ENCODE data around the gene DPRX.
"Not testable (repeated sequence)": the region's sequence is repeated elsewhere in the genome, so short reads cannot be mapped to it uniquely, and the experiment has no call there.

Gene DPRX

DNA sequence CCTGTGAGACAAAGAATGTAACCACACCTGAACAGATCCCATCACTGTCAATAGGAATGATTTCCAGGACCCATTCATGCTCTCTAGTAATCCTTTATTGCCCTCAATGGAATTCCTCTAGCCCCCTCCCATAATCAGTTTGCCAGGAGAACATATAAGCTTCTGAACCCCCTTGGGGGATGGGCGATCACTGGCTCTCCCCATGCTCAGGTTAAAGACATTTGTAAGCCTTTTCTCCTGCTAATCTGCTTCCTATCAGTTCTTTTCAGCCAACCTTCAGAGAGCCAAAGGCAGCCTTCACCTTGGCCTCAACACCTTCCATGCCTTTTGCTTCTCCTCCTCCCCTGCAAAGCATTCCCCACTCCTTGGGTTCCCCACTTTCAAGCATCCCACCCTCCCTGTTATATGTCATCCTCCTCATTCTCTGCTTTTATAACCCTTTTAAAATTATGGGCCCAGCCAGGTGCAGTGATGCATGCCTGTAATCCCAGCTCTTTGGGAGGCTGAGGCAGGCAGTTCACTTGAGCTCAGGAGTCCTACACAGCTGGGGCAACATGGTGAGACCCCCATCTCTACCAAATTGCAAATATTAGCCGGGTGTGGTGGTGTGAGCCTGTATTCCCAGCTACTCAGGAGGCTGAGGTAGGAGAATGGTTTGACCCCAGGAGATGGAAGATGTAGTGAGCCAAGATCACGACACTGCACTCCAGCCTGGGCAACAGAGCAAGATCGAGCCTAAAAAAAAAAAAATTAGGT lies 12.4 kb downstream of the DPRX start:
- intact Hi-C loops (cut with DNase I), result no loop called here
- DNase-seq, result no peak

GRCh38 chr19:53646144-53646543 lies 14.3 kb downstream of the DPRX start:
- intact Hi-C loops (cut with DNase I), result no loop called here
- DNase-seq, result no peak

- peak in 1 of 10 donors; percentile 39 for DNase-seq
- intact Hi-C loops (cut with DNase I), result no loop called here
Measured at GRCh38 chr19:53647350-53647749, 15.6 kb downstream of the DPRX start.

GRCh38 chr19:53647792-53648191 lies 16.0 kb downstream of the DPRX start:
- intact Hi-C loops (cut with DNase I), result no loop called here
- DNase-seq, result no peak

DNA sequence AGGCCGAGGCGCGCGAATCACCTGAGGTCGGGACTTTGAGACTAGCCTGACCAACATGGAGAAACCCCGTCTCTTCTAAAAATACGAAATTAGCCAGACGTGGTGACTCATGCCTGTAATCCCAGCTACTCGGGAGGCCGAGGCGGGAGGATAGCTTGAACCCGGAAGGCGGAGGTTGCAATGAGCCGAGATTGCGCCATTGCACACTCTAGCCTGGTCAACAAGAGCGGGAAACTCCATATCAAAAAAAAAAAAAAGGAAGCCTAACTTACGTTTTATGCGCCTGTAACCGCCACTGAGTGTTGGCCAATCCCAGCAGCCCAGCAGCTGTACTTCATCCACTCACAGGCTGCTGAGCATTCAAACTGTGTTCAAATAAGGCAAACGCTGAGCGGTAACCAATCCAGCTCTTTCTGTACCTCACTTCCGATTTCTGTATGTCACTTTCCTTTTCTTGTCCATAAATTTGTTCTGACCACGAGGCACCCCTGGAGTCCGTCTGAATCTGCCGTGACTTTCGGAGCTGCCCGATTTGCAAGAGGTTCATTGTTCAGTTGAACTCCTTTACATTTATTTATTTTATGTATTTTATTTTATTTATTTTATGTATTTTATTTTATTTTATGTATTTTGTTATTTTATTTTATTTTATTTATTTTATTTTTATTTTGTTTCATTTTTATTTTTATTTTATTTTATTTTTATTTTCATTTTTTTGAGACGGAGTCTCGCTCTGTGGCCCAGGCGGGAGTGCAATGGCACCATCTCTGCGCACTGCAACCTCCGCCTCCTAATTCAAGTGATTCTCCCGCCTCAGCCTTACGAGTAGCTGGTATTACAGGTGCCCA lies 18.2 kb downstream of the DPRX start:
- DNase-seq, result peak in 1 of 10 donors; percentile 46
- intact Hi-C loops (cut with DNase I), result no loop called here

GRCh38 chr19:53652476-53652875 lies 20.7 kb downstream of the DPRX start:
- intact Hi-C loops (cut with DNase I), result no loop called here
- DNase-seq, result no peak

DNA sequence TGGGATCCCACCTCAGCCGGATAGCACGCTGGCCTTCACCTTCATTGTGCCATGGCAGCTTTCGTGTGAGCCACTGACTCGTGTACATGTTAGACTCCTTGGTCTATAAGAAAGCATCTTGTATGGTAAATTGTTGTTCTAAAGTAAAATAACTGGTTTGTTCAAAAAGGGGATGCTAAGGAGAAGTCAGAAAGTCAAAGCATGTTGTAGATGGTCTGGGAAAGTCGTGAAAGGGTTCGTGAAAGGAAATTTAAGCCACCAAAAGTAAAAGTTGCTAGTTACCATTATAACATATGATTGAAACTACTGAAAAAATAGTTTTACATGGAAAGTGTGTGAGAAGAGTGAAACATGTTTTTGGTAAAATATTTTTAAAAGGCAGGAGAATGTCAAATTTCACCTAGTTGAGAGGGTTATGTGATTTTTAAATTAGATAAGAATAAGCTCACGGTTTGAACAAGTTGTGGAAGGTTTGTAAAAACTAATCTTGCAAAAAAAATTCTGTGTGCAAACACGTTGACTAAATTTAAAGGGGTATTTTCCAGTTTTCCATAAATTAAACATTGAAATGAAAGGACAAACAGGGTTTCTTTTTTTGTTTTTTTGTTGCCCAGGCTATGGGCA lies 23.4 kb downstream of the DPRX start:
- DNase-seq, result peak in 1 of 10 donors; percentile 8
- intact Hi-C loops (cut with DNase I), result no loop called here

DNA sequence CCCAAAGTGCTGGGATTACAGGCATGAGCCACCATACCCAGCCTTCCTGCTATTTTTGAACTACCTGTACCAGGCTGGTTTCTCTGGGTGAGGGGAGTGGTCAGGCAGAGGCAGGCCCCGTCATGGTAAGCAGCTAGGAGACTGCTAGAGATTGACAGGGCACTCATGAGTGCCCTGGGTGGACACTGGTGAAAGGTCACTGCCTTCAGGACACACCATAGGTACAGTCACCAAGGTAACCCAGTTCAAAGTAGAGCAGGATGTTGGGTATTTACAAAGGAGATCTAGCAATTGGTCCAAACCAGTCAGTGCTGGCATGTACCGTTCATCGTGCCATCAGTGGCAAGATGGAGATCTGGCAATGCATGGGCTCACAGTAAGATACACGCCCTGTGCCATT lies 25.5 kb downstream of the DPRX start:
- DNase-seq, result no peak
- intact Hi-C loops (cut with DNase I), result no loop called here

DNA sequence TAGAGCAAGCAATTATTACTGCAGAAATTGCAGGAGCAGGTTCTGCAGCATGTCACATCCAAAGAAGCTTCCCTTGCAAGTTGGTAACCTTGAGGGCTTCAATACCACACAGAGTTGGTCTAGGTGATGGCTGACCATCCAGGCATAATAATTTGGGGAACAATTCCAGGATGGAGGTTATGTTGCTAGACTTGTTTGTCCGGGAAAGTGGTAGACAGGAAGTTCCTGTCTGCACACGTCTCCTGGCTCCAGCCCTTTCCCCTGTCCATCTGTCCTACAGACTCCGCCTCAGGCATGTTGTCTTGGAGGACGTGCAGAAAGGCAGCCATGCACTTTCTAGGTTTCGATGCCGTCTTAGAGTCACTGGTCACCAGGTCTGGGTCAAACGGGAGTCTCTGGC lies 26.0 kb downstream of the DPRX start:
- no peak for DNase-seq
- intact Hi-C loops (cut with DNase I), result no loop called here

DNA sequence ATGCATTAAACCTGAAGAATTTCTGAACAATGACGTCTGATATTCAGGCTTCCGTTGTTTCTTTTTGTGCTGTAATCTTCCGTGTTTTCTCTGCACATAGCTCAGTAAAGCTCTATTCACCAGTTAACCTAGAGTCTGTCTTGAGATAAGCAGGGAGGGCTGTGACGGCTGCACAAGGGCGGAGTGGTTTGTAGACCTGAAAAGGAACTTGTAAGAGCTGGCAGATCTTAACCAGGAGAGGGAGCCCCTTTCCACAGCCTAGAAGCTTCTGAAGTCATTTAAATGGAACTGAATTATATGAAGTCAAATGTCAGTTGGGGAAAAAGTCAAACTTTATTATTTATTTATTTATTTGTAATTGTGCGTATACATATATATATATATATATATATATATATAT lies 27.5 kb downstream of the DPRX start:
- intact Hi-C loops (cut with DNase I), result no loop called here
- peak in 7 of 10 donors; percentile 9 to 86 (median 32) for DNase-seq

DNA sequence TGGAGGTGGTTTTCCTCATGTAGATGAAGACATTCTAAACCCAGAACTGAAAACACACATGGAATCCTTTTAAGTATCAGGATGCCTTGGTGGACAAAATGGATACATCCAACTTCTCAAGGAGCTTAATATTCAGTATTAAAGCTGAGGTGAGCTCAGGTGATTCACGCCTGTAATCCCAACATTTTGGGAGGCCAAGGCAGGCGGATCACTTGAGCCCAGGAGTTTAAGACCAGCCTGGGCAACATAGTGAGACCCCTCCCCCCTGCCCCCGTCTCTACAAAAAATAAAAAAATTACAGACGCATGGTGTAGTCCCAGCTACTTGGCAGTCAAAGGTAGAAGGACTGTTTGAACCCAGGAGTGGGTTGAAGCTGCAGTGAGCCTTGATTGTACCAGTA lies 28.8 kb downstream of the DPRX start:
- DNase-seq, result peak in 2 of 10 donors; percentile 6 to 10
- intact Hi-C loops (cut with DNase I), result loop anchor here (2.0 kb wide), 1 partner anchor 86 kb away; no protein-coding TSS in a partner anchor

GRCh38 chr19:53662209-53662608 lies 30.4 kb downstream of the DPRX start:
- intact Hi-C loops (cut with DNase I), result no loop called here

DNA sequence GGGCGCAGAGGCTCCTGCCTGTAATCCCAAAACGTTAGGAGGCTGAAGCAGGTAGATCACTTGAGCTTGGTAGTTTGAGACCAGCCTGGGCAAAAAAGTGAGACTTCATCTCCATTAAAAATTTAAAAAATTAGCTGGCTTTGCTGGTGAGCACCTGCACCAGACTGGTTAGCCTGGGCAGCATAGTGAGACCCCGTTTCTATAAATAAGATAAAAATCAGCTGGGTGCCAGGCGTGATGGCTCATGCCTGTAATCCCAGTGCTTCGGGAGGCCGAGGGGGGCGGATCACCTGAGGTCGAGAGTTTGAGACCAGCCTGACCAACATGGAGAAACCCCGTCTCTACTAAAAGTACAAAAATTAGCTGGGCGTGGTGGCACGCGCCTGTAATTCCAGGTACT lies 32.4 kb downstream of the DPRX start:
- intact Hi-C loops (cut with DNase I), result no loop called here
- peak in 2 of 10 donors; percentile 17 to 25 for DNase-seq

More at GRCh38 chr19:53662209-53662608, 30.4 kb downstream of the DPRX start:
- peak in 2 of 10 donors; percentile 1 to 2 for DNase-seq

DNA sequence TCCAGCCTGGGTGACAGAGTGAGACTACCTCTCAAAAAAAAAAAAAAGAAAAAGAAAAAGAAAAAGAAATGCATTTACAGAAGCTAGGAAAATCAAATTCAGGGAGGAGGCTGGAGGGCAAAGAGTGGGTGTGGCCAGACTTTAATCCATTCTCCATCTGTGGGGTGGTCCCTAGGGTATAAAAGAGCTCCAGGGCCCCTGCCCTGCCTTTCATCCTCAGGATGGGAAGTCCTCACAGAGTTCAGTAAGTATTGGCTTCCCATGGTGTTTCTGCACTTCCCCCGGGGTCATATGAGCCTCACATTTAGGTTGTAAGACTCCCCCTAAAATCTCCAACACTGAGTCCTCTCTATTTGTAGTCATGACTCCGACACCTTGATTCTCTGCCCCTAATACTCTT lies 33.0 kb downstream of the DPRX start:
- intact Hi-C loops (cut with DNase I), result no loop called here
- peak in 2 of 10 donors; percentile 15 to 25 for DNase-seq

DNA sequence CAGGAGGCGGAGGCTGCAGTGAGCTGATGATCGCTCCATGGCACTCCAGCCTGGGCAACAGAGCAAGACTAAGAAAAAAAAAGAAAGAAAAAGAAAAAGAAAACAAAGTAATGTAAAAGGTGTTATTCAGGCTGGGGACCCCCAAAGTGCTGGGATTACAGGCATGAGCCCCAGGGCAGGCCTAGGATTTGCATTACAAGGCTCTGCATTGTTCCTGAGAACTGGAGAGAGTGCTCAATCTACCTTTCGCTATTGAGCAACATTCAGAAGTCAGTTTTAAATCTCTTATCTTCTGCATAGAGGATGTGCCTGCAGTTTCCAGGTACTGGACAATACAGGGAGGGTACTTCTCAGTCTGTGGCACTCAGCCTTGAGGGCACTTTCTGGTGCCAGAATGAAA lies 34.5 kb downstream of the DPRX start:
- intact Hi-C loops (cut with DNase I), result not testable (repeated sequence)
- DNase-seq, result peak in 1 of 10 donors; percentile 30

GRCh38 chr19:53668804-53669203 lies 37.0 kb downstream of the DPRX start:
- intact Hi-C loops (cut with DNase I), result not testable (repeated sequence)
- DNase-seq, result peak in 1 of 10 donors; percentile 7

- peak in 1 of 10 donors; percentile 11 for DNase-seq
- intact Hi-C loops (cut with DNase I), result no loop called here
Measured at GRCh38 chr19:53670345-53670744, 38.5 kb downstream of the DPRX start.

- intact Hi-C loops (cut with DNase I), result no loop called here
- peak in 1 of 10 donors; percentile 20 for DNase-seq
Measured at GRCh38 chr19:53671663-53672062, 39.9 kb downstream of the DPRX start.
